GM23248 (cell line): ENCODE measurements around the gene JAM2. TPM values are rescaled to one million over a fixed set of nuclear protein-coding genes. Genes with fewer than 3 reads are reported as not detected.

Experiments used
- DNase-seq: peaks from one replicate; pipeline ENCODE4 v3.0.0-alpha.2; 2015
- H2AFZ ChIP-seq: fragments of 200-600 bp; sonication (generic); 2 replicates; pipeline ENCODE4 v1.6.1; 2016; ENCODE audit warnings: antibody characterized with exemption
- H3F3A ChIP-seq: fragments of 200-600 bp; sonication (generic); 2 replicates; pipeline ENCODE4 v1.6.1; 2016; ENCODE audit warnings: mild to moderate bottlenecking, antibody characterized with exemption, mixed run types; ENCODE audit not compliant: insufficient read depth
- H3K27ac ChIP-seq: fragments of 200-600 bp; sonication (generic); 2 replicates; pipeline ENCODE4 v1.5.1; 2016; ENCODE audit warnings: mild to moderate bottlenecking
- H3K27me3 ChIP-seq: fragments of 200-600 bp; sonication (generic); replicated peaks from 2 replicates; pipeline ENCODE4 v1.6.1; 2016; ENCODE audit warnings: mild to moderate bottlenecking; ENCODE audit not compliant: insufficient read depth
- H3K36me3 ChIP-seq: fragments of 200-600 bp; sonication (generic); 2 replicates; pipeline ENCODE4 v1.6.1; 2016; ENCODE audit warnings: low read depth, mild to moderate bottlenecking
- H3K4me1 ChIP-seq: fragments of 200-600 bp; sonication (generic); 2 replicates; pipeline ENCODE4 v1.6.1; 2016; ENCODE audit warnings: mild to moderate bottlenecking; ENCODE audit not compliant: insufficient read depth
- H3K4me2 ChIP-seq: fragments of 200-600 bp; sonication (generic); one replicate; pipeline ENCODE4 v1.6.1; 2016; ENCODE audit warnings: mild to moderate bottlenecking; ENCODE audit not compliant: unreplicated experiment
- H3K4me3 ChIP-seq: fragments of 200-600 bp; sonication (generic); 2 replicates; pipeline ENCODE4 v1.5.1; 2016; ENCODE audit warnings: mild to moderate bottlenecking
- H3K79me2 ChIP-seq: fragments of 200-600 bp; sonication (generic); 2 replicates; pipeline ENCODE4 v1.6.1; 2016; ENCODE audit warnings: mild to moderate bottlenecking; ENCODE audit not compliant: insufficient read depth
- H3K9ac ChIP-seq: fragments of 200-600 bp; sonication (generic); 2 replicates; pipeline ENCODE4 v1.6.1; 2016; ENCODE audit warnings: mild to moderate bottlenecking
- H3K9me2 ChIP-seq: fragments of 200-600 bp; sonication (generic); 2 replicates; pipeline ENCODE4 v1.6.1; 2016; ENCODE audit warnings: mixed run types, mild to moderate bottlenecking, moderate library complexity; ENCODE audit not compliant: insufficient read depth
- H3K9me3 ChIP-seq: fragments of 200-600 bp; sonication (generic); one replicate; pipeline ENCODE4 v1.6.1; 2017; ENCODE audit warnings: low read depth
- H4K20me1 ChIP-seq: fragments of 200-600 bp; sonication (generic); 2 replicates; pipeline ENCODE4 v1.6.0; 2016; ENCODE audit not compliant: insufficient read depth
- EZH2 ChIP-seq: fragments of 200-600 bp; sonication (generic); IDR thresholded peaks from 2 replicates; pipeline ENCODE4 v1.6.1; 2018; ENCODE audit warnings: antibody characterized with exemption, mild to moderate bottlenecking; ENCODE audit not compliant: insufficient read depth, poor library complexity, severe bottlenecking
- EZH2phosphoT487 ChIP-seq: fragments of 200-600 bp; sonication (generic); IDR thresholded peaks from 2 replicates; pipeline ENCODE4 v1.6.1; 2018; ENCODE audit warnings: antibody characterized with exemption, moderate library complexity, mild to moderate bottlenecking, low read depth; ENCODE audit not compliant: insufficient read depth
- WGBS, 2 experiments: methylation state at CpG; one replicate each; pipeline ENCODE4 v1.1.6; 2015 to 2017; ENCODE audit warnings: low lambda C conversion rate in 2 of 2, low coverage in 1 of 2; ENCODE audit errors: missing lambda C conversion rate in 2 of 2; 5-methylcytosine and 5-hydroxymethylcytosine counted together
- in situ Hi-C: fragments of 300-500 bp; cut with MboI; formaldehyde crosslinking; loops from 2 replicates; pipeline ENCODE4 v1.15.0; 2020
- polyA plus RNA-seq: library from polyadenylated mRNA; unstranded; fragments of >200 nt; fragmentation: Nextera tagmentation; extraction: Ambion mirVana; gene quantifications from 2 replicates; pipeline ENCODE4 v1.2.1, GENCODE V29; 2016
- total RNA-seq: library from RNA; depleted of rRNA; stranded (reverse); fragments of >200 nt; shearing (Covaris generic); gene quantifications from 2 replicates; pipeline ENCODE4 v1.2.3, GENCODE V29; 2014

The JAM2 gene
- total and polyA plus RNA-seq, 2 experiments from 2014 or later, result 1.9 TPM

- Histone ChIP-seq H2AFZ (no peak overlapping the region), H3K9me2 (no peaks in the 10 kb centered on the region), H3K27ac (no peak overlapping the region), H4K20me1 (no peaks in the 10 kb centered on the region), H3K9me3 (no peaks in the 10 kb centered on the region), H3K4me3 (no peak overlapping the region), H3K36me3 (no peaks in the 10 kb centered on the region), H3F3A (no peaks in the 10 kb centered on the region), H3K4me1 (no peaks in the 10 kb centered on the region), H3K27me3 (no peaks in the 10 kb centered on the region), H3K4me2 (no peak overlapping the region), H3K9ac (no peak overlapping the region), H3K79me2 (no peaks in the 10 kb centered on the region)
- no peak for DNase-seq
- WGBS, 2 experiments, result 92% methylated on average over 1 of the region's 1 CpG
- TF ChIP-seq EZH2phosphoT487 (no peak), EZH2 (no peak)
- in situ Hi-C loops, result no loop called here
These were observed 21.2 kb downstream of the JAM2 start for GRCh38 chr21:25660233-25660632.

DNA sequence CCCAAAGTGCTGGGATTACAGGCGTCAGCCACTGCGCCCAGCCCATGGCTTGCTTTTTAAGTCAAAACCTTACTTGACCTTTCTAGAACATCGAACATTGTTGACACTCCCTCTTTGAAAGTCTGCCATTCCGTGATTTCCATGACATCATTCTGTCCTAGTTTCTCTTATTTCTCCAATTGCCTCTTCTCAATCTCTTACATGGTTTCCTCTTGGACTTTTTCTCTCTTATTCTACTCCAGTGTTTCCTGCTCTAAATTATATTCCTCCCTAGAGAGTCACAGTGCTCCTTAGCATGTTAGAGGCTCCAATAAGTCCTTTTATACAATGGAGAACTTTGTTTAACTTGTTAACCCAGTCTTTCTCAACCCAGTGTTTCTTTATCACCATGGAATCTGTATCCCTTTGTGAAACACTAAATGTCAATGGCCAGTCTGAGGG is 25.5 kb downstream of the JAM2 start:
- Histone ChIP-seq H2AFZ (no peak overlapping the region), H3K4me3 (no peak overlapping the region), H3K9me3 (no peaks in the 10 kb centered on the region), H3K9ac (no peak overlapping the region), H3K4me1 (no peaks in the 10 kb centered on the region), H3K27me3 (no peaks in the 10 kb centered on the region), H3K36me3 (no peaks in the 10 kb centered on the region), H3K27ac (no peak overlapping the region), H3K9me2 (no peaks in the 10 kb centered on the region), H4K20me1 (no peaks in the 10 kb centered on the region), H3K4me2 (no peak overlapping the region), H3K79me2 (no peaks in the 10 kb centered on the region), H3F3A (no peaks in the 10 kb centered on the region)
- in situ Hi-C loops, result no loop called here
- 50 to 54% methylated on average over 4 of the region's 4 CpGs for WGBS, 2 experiments
- TF ChIP-seq EZH2phosphoT487, result no peak
- no peak for DNase-seq

DNA sequence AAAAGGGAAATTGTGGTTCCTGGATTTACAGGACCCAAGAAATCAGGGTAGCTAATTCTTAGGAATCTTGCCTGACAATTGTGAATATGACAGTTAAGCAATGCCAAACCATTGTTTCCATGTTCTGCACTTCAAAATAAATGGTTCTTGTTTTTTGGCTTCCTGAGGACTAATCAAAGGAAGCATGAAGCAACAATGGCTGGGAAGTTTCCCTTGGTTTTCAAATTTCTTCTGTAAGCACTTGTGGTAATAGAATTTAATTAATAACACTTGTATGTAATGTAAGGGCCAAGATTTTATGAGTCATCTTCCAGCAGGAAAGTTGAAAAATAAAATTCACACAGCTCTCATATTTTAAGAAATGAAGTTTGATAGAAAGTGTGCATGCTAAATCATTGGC is 31.7 kb downstream of the JAM2 start:
- Histone ChIP-seq H2AFZ (no peak overlapping the region), H3K4me1 (peaks cover 8% of the 10 kb centered on the region), H3K27me3 (no peaks in the 10 kb centered on the region), H3K79me2 (no peaks in the 10 kb centered on the region), H3K4me2 (no peak overlapping the region), H3K9me3 (no peaks in the 10 kb centered on the region), H3K9me2 (no peaks in the 10 kb centered on the region), H3K9ac (no peak overlapping the region), H3K27ac (no peak overlapping the region), H4K20me1 (no peaks in the 10 kb centered on the region), H3K4me3 (no peak overlapping the region), H3K36me3 (no peaks in the 10 kb centered on the region), H3F3A (0 out of 2 replicates have a peak, but pooled peaks cover 6% of the 10 kb centered on the region)
- in situ Hi-C loops, result no loop called here
- DNase-seq, result peak; percentile 69
- TF ChIP-seq EZH2 (no peak), EZH2phosphoT487 (no peak)

GRCh38 chr21:25676451-25676850 is 37.4 kb downstream of the JAM2 start:
- no peaks in the 10 kb centered on the region for H4K20me1 ChIP-seq
- H3K4me3 ChIP-seq, result no peak overlapping the region
- H3F3A ChIP-seq, result no peaks in the 10 kb centered on the region
- H2AFZ ChIP-seq, result no peak overlapping the region
- H3K9me2 ChIP-seq, result no peaks in the 10 kb centered on the region
- H3K36me3 ChIP-seq, result no peaks in the 10 kb centered on the region
- no peak for DNase-seq
- H3K9me3 ChIP-seq, result no peaks in the 10 kb centered on the region
- no peaks in the 10 kb centered on the region for H3K79me2 ChIP-seq
- no peak overlapping the region for H3K27ac ChIP-seq
- TF ChIP-seq EZH2 (no peak), EZH2phosphoT487 (no peak)
- H3K9ac ChIP-seq, result no peak overlapping the region
- no peaks in the 10 kb centered on the region for H3K27me3 ChIP-seq
- H3K4me1 ChIP-seq, result no peaks in the 10 kb centered on the region
- H3K4me2 ChIP-seq, result no peak overlapping the region
- in situ Hi-C loops, result no loop called here

DNA sequence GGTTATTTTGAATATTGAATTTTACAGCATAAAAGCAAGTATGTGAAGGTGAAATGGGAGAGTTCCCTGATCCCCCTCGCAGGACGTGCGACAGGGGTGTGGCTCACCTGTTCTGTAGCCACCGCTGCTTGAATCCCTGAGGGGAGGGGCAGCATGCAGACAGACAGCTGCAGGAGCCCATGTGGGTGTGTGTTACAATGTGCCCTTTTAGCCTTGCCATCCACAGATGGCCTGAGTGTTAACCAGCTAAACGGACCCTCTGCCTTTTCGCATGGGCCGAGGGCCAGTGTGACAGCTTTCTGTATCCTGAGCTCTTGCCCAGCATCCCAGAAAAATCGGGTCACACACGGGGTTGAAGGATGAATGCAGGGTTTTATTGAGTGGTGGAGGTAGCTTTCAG is 43.3 kb downstream of the JAM2 start:
- H3K4me1 ChIP-seq, result no peaks in the 10 kb centered on the region
- H4K20me1 ChIP-seq, result no peaks in the 10 kb centered on the region
- no peaks in the 10 kb centered on the region for H3K9me2 ChIP-seq
- no peak for DNase-seq
- no peak overlapping the region for H3K27ac ChIP-seq
- H3K27me3 ChIP-seq, result no peaks in the 10 kb centered on the region
- in situ Hi-C loops, result no loop called here
- no peaks in the 10 kb centered on the region for H3K36me3 ChIP-seq
- H3K4me2 ChIP-seq, result no peak overlapping the region
- no peak overlapping the region for H3K4me3 ChIP-seq
- H3F3A ChIP-seq, result no peaks in the 10 kb centered on the region
- WGBS, 2 experiments, result 62 to 71% methylated on average over 9 of the region's 9 CpGs
- no peaks in the 10 kb centered on the region for H3K79me2 ChIP-seq
- no peak overlapping the region for H2AFZ ChIP-seq
- H3K9me3 ChIP-seq, result no peaks in the 10 kb centered on the region
- TF ChIP-seq EZH2 (no peak), EZH2phosphoT487 (no peak)
- H3K9ac ChIP-seq, result no peak overlapping the region
